Osteocyte (in vitro differentiated cells): ENCODE results near the gene CDK4. TPM values are rescaled to one million over a fixed set of nuclear protein-coding genes. Genes with fewer than 3 reads are reported as not detected.

Experiments used
- DNase-seq: peaks from one replicate; pipeline ENCODE4 v3.0.0; 2021; ENCODE audit warnings: mixed read lengths; ENCODE audit not compliant: unreplicated experiment; ENCODE audit errors: extremely low spot score
- H3K27ac Mint-ChIP-seq: one replicate; pipeline ENCODE4 v1.8.0; 2021; ENCODE audit warnings: mild to moderate bottlenecking, mixed read lengths; ENCODE audit not compliant: unreplicated experiment
- H3K27me3 Mint-ChIP-seq: one replicate; pipeline ENCODE4 v1.8.0; 2021; ENCODE audit warnings: mixed read lengths; ENCODE audit not compliant: unreplicated experiment
- H3K36me3 Mint-ChIP-seq: one replicate; pipeline ENCODE4 v1.8.0; 2021; ENCODE audit warnings: mixed read lengths; ENCODE audit not compliant: unreplicated experiment
- H3K4me1 Mint-ChIP-seq: one replicate; pipeline ENCODE4 v1.8.0; 2021; ENCODE audit warnings: mixed read lengths; ENCODE audit not compliant: unreplicated experiment
- H3K4me3 Mint-ChIP-seq: one replicate; pipeline ENCODE4 v1.8.0; 2021; ENCODE audit warnings: mild to moderate bottlenecking, moderate library complexity, mixed read lengths; ENCODE audit not compliant: unreplicated experiment
- H3K9me3 Mint-ChIP-seq: one replicate; pipeline ENCODE4 v1.8.0; 2021; ENCODE audit warnings: mixed read lengths; ENCODE audit not compliant: unreplicated experiment
- total RNA-seq: library from RNA; stranded (reverse); gene quantifications from 2 replicates; pipeline ENCODE4 v1.2.1, GENCODE V29; 2021
- TF ChIP-seq, protein P1 (sequence below): fragments of 200-600 bp; sonication (generic); IDR thresholded peaks from 2 replicates; pipeline ENCODE4 v1.5.0; 2021; ENCODE audit warnings: antibody characterized with exemption, mild to moderate bottlenecking, moderate library complexity

Gene CDK4
- total RNA-seq, 1 donor from 2014 or later, result 142 TPM

GRCh38 chr12:57753756-57754337 is 1.7 kb upstream of the CDK4 start:
- H3K27ac Mint-ChIP-seq, result peak overlapping the region; percentile 10
- no peaks in the 10 kb centered on the region for H3K9me3 Mint-ChIP-seq
- peak overlapping the region; percentile 88 for H3K4me3 Mint-ChIP-seq
- H3K36me3 Mint-ChIP-seq, result peaks cover 24% of the 10 kb centered on the region
- TF ChIP-seq, protein P1, sequence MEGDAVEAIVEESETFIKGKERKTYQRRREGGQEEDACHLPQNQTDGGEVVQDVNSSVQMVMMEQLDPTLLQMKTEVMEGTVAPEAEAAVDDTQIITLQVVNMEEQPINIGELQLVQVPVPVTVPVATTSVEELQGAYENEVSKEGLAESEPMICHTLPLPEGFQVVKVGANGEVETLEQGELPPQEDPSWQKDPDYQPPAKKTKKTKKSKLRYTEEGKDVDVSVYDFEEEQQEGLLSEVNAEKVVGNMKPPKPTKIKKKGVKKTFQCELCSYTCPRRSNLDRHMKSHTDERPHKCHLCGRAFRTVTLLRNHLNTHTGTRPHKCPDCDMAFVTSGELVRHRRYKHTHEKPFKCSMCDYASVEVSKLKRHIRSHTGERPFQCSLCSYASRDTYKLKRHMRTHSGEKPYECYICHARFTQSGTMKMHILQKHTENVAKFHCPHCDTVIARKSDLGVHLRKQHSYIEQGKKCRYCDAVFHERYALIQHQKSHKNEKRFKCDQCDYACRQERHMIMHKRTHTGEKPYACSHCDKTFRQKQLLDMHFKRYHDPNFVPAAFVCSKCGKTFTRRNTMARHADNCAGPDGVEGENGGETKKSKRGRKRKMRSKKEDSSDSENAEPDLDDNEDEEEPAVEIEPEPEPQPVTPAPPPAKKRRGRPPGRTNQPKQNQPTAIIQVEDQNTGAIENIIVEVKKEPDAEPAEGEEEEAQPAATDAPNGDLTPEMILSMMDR, result no peak
- H3K27me3 Mint-ChIP-seq, result no peaks in the 10 kb centered on the region
- DNase-seq, result no peak
- H3K4me1 Mint-ChIP-seq, result peaks cover 41% of the 10 kb centered on the region

DNA sequence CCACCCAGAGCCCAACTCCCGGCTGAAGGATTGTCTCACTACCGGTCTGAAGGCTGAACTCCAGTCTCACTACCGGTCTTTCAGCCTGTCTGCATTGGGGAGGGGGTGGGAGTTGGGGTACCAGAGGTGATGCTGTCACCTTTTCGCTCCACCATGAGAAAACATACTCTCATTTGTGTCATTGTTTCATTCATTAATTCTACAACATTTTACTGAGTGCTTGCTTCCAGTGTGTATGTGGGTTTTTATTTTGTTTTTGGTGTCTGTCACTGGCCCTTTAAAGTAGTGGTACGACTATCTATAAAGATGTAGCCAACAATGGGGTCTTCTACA is 524 bp upstream of the CDK4 start:
- H3K4me1 Mint-ChIP-seq, result peaks cover 41% of the 10 kb centered on the region
- no peaks in the 10 kb centered on the region for H3K9me3 Mint-ChIP-seq
- H3K27ac Mint-ChIP-seq, result peak overlapping the region; percentile 93
- peak overlapping the region; percentile 94 for H3K4me3 Mint-ChIP-seq
- no peak for DNase-seq
- no peaks in the 10 kb centered on the region for H3K27me3 Mint-ChIP-seq
- TF ChIP-seq, protein P1, result no peak
- peaks cover 20% of the 10 kb centered on the region for H3K36me3 Mint-ChIP-seq

- no peaks in the 10 kb centered on the region for H3K27me3 Mint-ChIP-seq
These were observed 700 bp downstream of the CDK4 start for GRCh38 chr12:57751432-57751787.

GRCh38 chr12:57750561-57751431 is 1.3 kb downstream of the CDK4 start:
- DNase-seq, result no peak
- no peaks in the 10 kb centered on the region for H3K9me3 Mint-ChIP-seq
- TF ChIP-seq, protein P1, result no peak
- peaks cover 30% of the 10 kb centered on the region for H3K36me3 Mint-ChIP-seq
- H3K4me3 Mint-ChIP-seq, result peak overlapping the region; percentile 94
- H3K27me3 Mint-ChIP-seq, result no peaks in the 10 kb centered on the region
- H3K4me1 Mint-ChIP-seq, result peaks cover 37% of the 10 kb centered on the region
- peak overlapping the region; percentile 93 for H3K27ac Mint-ChIP-seq

More at GRCh38 chr12:57751432-57751787, 700 bp downstream of the CDK4 start:
- Mint-ChIP-seq H3K9me3 (no peaks in the 10 kb centered on the region), H3K4me3 (peak overlapping the region; percentile 94), H3K27ac (peak overlapping the region; percentile 93), H3K4me1 (peaks cover 35% of the 10 kb centered on the region), H3K36me3 (peaks cover 27% of the 10 kb centered on the region)
- TF ChIP-seq, protein P1, result no peak
- DNase-seq, result no peak

- no peak overlapping the region for H3K27ac Mint-ChIP-seq
- peaks cover 30% of the 10 kb centered on the region for H3K36me3 Mint-ChIP-seq
- TF ChIP-seq, protein P1, result no peak
- no peak overlapping the region for H3K4me3 Mint-ChIP-seq
- peaks cover 38% of the 10 kb centered on the region for H3K4me1 Mint-ChIP-seq
- DNase-seq, result no peak
- no peaks in the 10 kb centered on the region for H3K27me3 Mint-ChIP-seq
- no peaks in the 10 kb centered on the region for H3K9me3 Mint-ChIP-seq
These were observed 3.0 kb downstream of the CDK4 start for GRCh38 chr12:57749061-57749460.
